H1 (cell line): Measurements from ENCODE around the gene SH3RF3. TPM values are rescaled to one million over a fixed set of nuclear protein-coding genes. Genes with fewer than 3 reads are reported as not detected.

Source experiments
- CTCF ChIA-PET: fragments of 300-600 bp; sonication (Branson Sonifier 250); formaldehyde crosslinking; loops from one replicate; lab custom pipeline; 2021; ENCODE audit not compliant: partially characterized antibody; lab: Charles Lee
- POLR2A ChIA-PET: fragments of 300-600 bp; sonication (Branson Sonifier 250); formaldehyde crosslinking; loops from one replicate; lab custom pipeline; 2021; ENCODE audit warnings: inconsistent platforms; ENCODE audit not compliant: partially characterized antibody; lab: Charles Lee
- DNase-seq, 2 experiments: peaks; one replicate each; pipeline versions ENCODE4 v3.0.0 to v3.0.0-alpha.2; 2010 to 2022; ENCODE audit warnings: low spot score in 2 of 2, low read depth in 1 of 2, mixed read lengths in 1 of 2
- FAIRE-seq: peaks from 2 replicates; lab custom pipeline; 2011; peaks lifted over from hg19 to GRCh38; lab: Jason Lieb, UNC
- H2AFZ ChIP-seq: 2 replicates; pipeline ENCODE4 v1.8.1; 2012; ENCODE audit warnings: low read length, inconsistent platforms
- H2AK5ac ChIP-seq: 2 replicates; pipeline ENCODE4 v1.6.1; 2013; ENCODE audit warnings: low read depth, low read length
- H2BK120ac ChIP-seq: replicated peaks from 2 replicates; pipeline ENCODE3; 2013; ENCODE audit warnings: low read depth, low read length, inconsistent platforms
- H2BK12ac ChIP-seq: 2 replicates; pipeline ENCODE4 v1.6.1; 2013; ENCODE audit warnings: low read depth, low read length
- H2BK15ac ChIP-seq: 2 replicates; pipeline ENCODE4 v1.6.1; 2013; ENCODE audit warnings: low read length
- H2BK20ac ChIP-seq: 2 replicates; pipeline ENCODE4 v1.6.1; 2013; ENCODE audit warnings: low read length
- H2BK5ac ChIP-seq: 2 replicates; pipeline ENCODE4 v1.6.1; 2013; ENCODE audit warnings: low read depth, low read length
- H3K14ac ChIP-seq: 2 replicates; pipeline ENCODE4 v1.6.1; 2013; ENCODE audit warnings: inconsistent platforms; ENCODE audit not compliant: insufficient read length
- H3K18ac ChIP-seq: 2 replicates; pipeline ENCODE4 v1.6.1; 2013; ENCODE audit warnings: low read length; ENCODE audit errors: extremely low read depth
- H3K23ac ChIP-seq: 2 replicates; pipeline ENCODE4 v1.6.1; 2013; ENCODE audit warnings: inconsistent platforms; ENCODE audit not compliant: insufficient read length
- H3K23me2 ChIP-seq: 2 replicates; pipeline ENCODE4 v1.6.1; 2013; ENCODE audit warnings: low read depth, low read length
- H3K27ac ChIP-seq: 2 replicates; pipeline ENCODE4 v1.6.1; 2011; ENCODE audit warnings: low read depth, low read length, inconsistent platforms
- H3K27me3 ChIP-seq, 4 experiments: replicated peaks in 1 of 4; 1 replicate in 1 of 4; 2 replicates in 3 of 4; pipeline versions ENCODE4 v1.6.1 to v1.8.1; 2011 to 2013; ENCODE audit warnings: low read length in 3 of 4, mild to moderate bottlenecking in 3 of 4, inconsistent platforms in 2 of 4, mixed read lengths in 2 of 4, moderate library complexity in 1 of 4; ENCODE audit not compliant: control insufficient read depth in 3 of 4, insufficient read depth in 3 of 4; ENCODE audit errors: extremely low read depth in 1 of 4
- H3K36me3 ChIP-seq, 4 experiments: 2 replicates each; pipeline versions ENCODE4 v1.6.1 to v1.8.1; 2011 to 2013; ENCODE audit warnings: mild to moderate bottlenecking in 4 of 4, low read length in 3 of 4, moderate library complexity in 2 of 4, control low read depth in 1 of 4, inconsistent platforms in 1 of 4; ENCODE audit not compliant: insufficient read depth in 4 of 4, control insufficient read depth in 2 of 4
- H3K4ac ChIP-seq: replicated peaks from 2 replicates; pipeline ENCODE3; 2013; ENCODE audit warnings: low read length, low read depth, mixed read lengths, inconsistent platforms; ENCODE audit not compliant: insufficient read length
- H3K4me1 ChIP-seq, 4 experiments: replicated peaks in 1 of 4; 1 replicate in 1 of 4; 2 replicates in 3 of 4; pipeline versions ENCODE4 v1.6.1 to v1.8.1; 2011 to 2013; ENCODE audit warnings: low read length in 3 of 4, inconsistent platforms in 2 of 4, mixed read lengths in 1 of 4; ENCODE audit not compliant: insufficient read depth in 4 of 4, control insufficient read depth in 3 of 4
- H3K4me2 ChIP-seq, 2 experiments: 2 replicates each; pipeline versions ENCODE4 v1.6.1 to v1.8.1; 2011 to 2013; ENCODE audit warnings: low read depth in 2 of 2, low read length in 2 of 2, control low read depth in 1 of 2, inconsistent platforms in 1 of 2, mild to moderate bottlenecking in 1 of 2; ENCODE audit not compliant: insufficient read depth in 1 of 2
- H3K4me3 ChIP-seq, 4 experiments: fragments of 200-600, 300-600 bp in 1 of 4; sonication (generic), shearing (Covaris generic), sonication (Bioruptor Twin) in 1 of 4; 2 replicates each; pipeline versions ENCODE4 v1.5.1 to v1.8.1; 2011 to 2016; ENCODE audit warnings: low read length in 4 of 4, low read depth in 3 of 4, control low read depth in 2 of 4, inconsistent platforms in 2 of 4, mild to moderate bottlenecking in 2 of 4, mixed read lengths in 1 of 4, moderate library complexity in 1 of 4; ENCODE audit not compliant: insufficient read depth in 2 of 4; ENCODE audit errors: extremely low read depth in 1 of 4
- H3K56ac ChIP-seq: replicated peaks from 2 replicates; pipeline ENCODE3; 2013; ENCODE audit warnings: low read depth, mild to moderate bottlenecking, mixed read lengths, low read length, inconsistent platforms; ENCODE audit not compliant: insufficient read length
- H3K79me1 ChIP-seq: 2 replicates; pipeline ENCODE4 v1.6.1; 2013; ENCODE audit warnings: low read depth, low read length, control low read depth
- H3K79me2 ChIP-seq, 2 experiments: 2 replicates each; pipeline versions ENCODE4 v1.6.1 to v1.8.1; 2012 to 2013; ENCODE audit warnings: low read length in 2 of 2, mild to moderate bottlenecking in 2 of 2, inconsistent platforms in 1 of 2; ENCODE audit not compliant: insufficient read depth in 2 of 2, control insufficient read depth in 1 of 2
- H3K9ac ChIP-seq, 4 experiments: replicated peaks in 1 of 4; 1 replicate in 1 of 4; 2 replicates in 3 of 4; pipeline versions ENCODE4 v1.6.1 to v1.8.1; 2011 to 2013; ENCODE audit warnings: low read depth in 3 of 4, low read length in 3 of 4, control low read depth in 2 of 4, mild to moderate bottlenecking in 2 of 4, moderate library complexity in 2 of 4, inconsistent platforms in 1 of 4; ENCODE audit errors: extremely low read depth in 1 of 4
- H3K9me3 ChIP-seq, 2 experiments: 2 replicates each; pipeline versions ENCODE4 v1.6.1 to v1.8.1; 2012 to 2013; ENCODE audit warnings: mild to moderate bottlenecking in 2 of 2, moderate library complexity in 2 of 2, control low read depth in 1 of 2, inconsistent platforms in 1 of 2, low read depth in 1 of 2, low read length in 1 of 2, mixed read lengths in 1 of 2; ENCODE audit not compliant: insufficient read depth in 2 of 2
- H4K20me1 ChIP-seq, 2 experiments: replicated peaks in 1 of 2; 2 replicates each; pipeline versions ENCODE3 to v1.8.1; 2011 to 2013; ENCODE audit warnings: inconsistent platforms in 2 of 2, low read length in 2 of 2, mild to moderate bottlenecking in 1 of 2; ENCODE audit not compliant: insufficient read depth in 2 of 2, control insufficient read depth in 1 of 2
- H4K5ac ChIP-seq: 2 replicates; pipeline ENCODE4 v1.6.1; 2013; ENCODE audit warnings: low read length, low read depth, mixed read lengths, inconsistent platforms; ENCODE audit not compliant: insufficient read length
- H4K8ac ChIP-seq: 2 replicates; pipeline ENCODE4 v1.8.0; 2013; ENCODE audit warnings: mild to moderate bottlenecking, moderate library complexity, low read length, inconsistent platforms; ENCODE audit not compliant: insufficient read depth; ENCODE audit errors: extremely low read depth
- H4K91ac ChIP-seq: replicated peaks from 2 replicates; pipeline ENCODE3; 2013; ENCODE audit warnings: low read length, mixed read lengths, inconsistent platforms; ENCODE audit not compliant: insufficient read length
- CTBP2 ChIP-seq: IDR thresholded peaks from 2 replicates; pipeline ENCODE4 v1.7.0; 2011; ENCODE audit warnings: borderline replicate concordance, mild to moderate bottlenecking, moderate library complexity, mixed read lengths, low read length; ENCODE audit not compliant: insufficient read depth, insufficient read length
- EGR1 ChIP-seq: IDR thresholded peaks from 2 replicates; pipeline ENCODE4 v1.6.1; 2011; ENCODE audit warnings: low read depth, low read length, borderline replicate concordance
- EP300 ChIP-seq, 2 experiments: IDR thresholded peaks; 1 replicate in 1 of 2; 2 replicates in 1 of 2; pipeline ENCODE4 v1.6.1; 2011 to 2012; ENCODE audit warnings: low read depth in 2 of 2, low read length in 2 of 2, mild to moderate bottlenecking in 2 of 2, borderline replicate concordance in 1 of 2, inconsistent platforms in 1 of 2, moderate library complexity in 1 of 2
- EZH2 ChIP-seq: fragments of 200-600 bp; sonication (generic); IDR thresholded peaks from 2 replicates; pipeline ENCODE4 v1.7.1; 2012; ENCODE audit warnings: low read depth, mild to moderate bottlenecking, moderate library complexity, low read length, inconsistent platforms; ENCODE audit not compliant: severe bottlenecking
- GABPA ChIP-seq: IDR thresholded peaks from 2 replicates; pipeline ENCODE4 v1.6.1; 2011; ENCODE audit warnings: mild to moderate bottlenecking, low read length, moderate library complexity, borderline replicate concordance; ENCODE audit not compliant: insufficient read depth
- HDAC6 ChIP-seq: IDR thresholded peaks from one replicate; pipeline ENCODE4 v1.7.1; 2012; ENCODE audit warnings: low read depth, mild to moderate bottlenecking, inconsistent platforms, low read length, moderate library complexity
- KDM4A ChIP-seq: IDR thresholded peaks from one replicate; pipeline ENCODE4 v1.7.1; 2012; ENCODE audit warnings: low read depth, mild to moderate bottlenecking, moderate library complexity, low read length, inconsistent platforms; ENCODE audit not compliant: severe bottlenecking
- RBBP5 ChIP-seq: IDR thresholded peaks from 2 replicates; pipeline ENCODE4 v1.7.1; 2012; ENCODE audit warnings: low read depth, mild to moderate bottlenecking, inconsistent platforms, low read length, moderate library complexity, borderline replicate concordance
- TCF12 ChIP-seq: IDR thresholded peaks from 2 replicates; pipeline ENCODE4 v1.6.1; 2011; ENCODE audit warnings: low read depth, mild to moderate bottlenecking, low read length
- ZNF274 ChIP-seq: IDR thresholded peaks from 2 replicates; pipeline ENCODE4 v1.7.0; 2012; ENCODE audit warnings: low read length, borderline replicate concordance; ENCODE audit errors: extremely low read depth
- WGBS, 2 experiments: shearing (Covaris generic) in 1 of 2; methylation state at CpG; one replicate each; pipeline versions ENCODE4 v1.1.6 to v1.1.7; 2013 to 2015; ENCODE audit warnings: low lambda C conversion rate in 2 of 2, mixed read lengths in 2 of 2, inconsistent platforms in 1 of 2, low coverage in 1 of 2, missing lambda C conversion rate in 1 of 2; ENCODE audit not compliant: insufficient replicate concordance in 2 of 2, insufficient coverage in 1 of 2, insufficient read length in 1 of 2; ENCODE audit errors: extremely low coverage in 1 of 2, missing lambda C conversion rate in 1 of 2; 5-methylcytosine and 5-hydroxymethylcytosine counted together
- polyA plus RNA-seq, 7 experiments: library from polyadenylated mRNA; depleted of rRNA in 3 of 7; stranded (reverse) in 5 of 7; unstranded in 2 of 7; fragments of >200 nt in 5 of 7; fragments of 200-250 nt in 2 of 7; gene quantifications; 1 replicate in 5 of 7; 2 replicates in 1 of 7; 4 replicates in 1 of 7; pipeline versions ENCODE4 v1.2.1 to v1.2.3, GENCODE V29; 2011 to 2013; ENCODE audit warnings: missing spikeins in 2 of 7, mixed read lengths in 2 of 7
- total RNA-seq: library from RNA; stranded (reverse); fragmentation: NEBNext Ultra II Directional; extraction: Animal tissue kit (Norgen Biotek cat#: 25700); gene quantifications from 2 replicates; pipeline ENCODE4 v1.2.1, GENCODE V29; 2021
- TF ChIP-seq, protein P1 (sequence below): IDR thresholded peaks from 2 replicates; pipeline ENCODE4 v1.6.1; 2011; ENCODE audit warnings: low read depth, mild to moderate bottlenecking, low read length; ENCODE audit not compliant: insufficient read depth

Gene SH3RF3
- total and polyA plus RNA-seq, 2 of the 8 experiments (the other 6 are each of a cell fraction or from before 2014, with no cell fraction given), result 0.11 to 0.65 TPM

- Histone ChIP-seq H3K36me3 (no peaks in the 10 kb centered on the region), H2BK120ac (no peak overlapping the region), H3K79me1 (no peaks in the 10 kb centered on the region), H2AFZ (no peak overlapping the region), H3K18ac (no peak overlapping the region), H4K20me1 (no peaks in the 10 kb centered on the region), H4K5ac (no peak overlapping the region), H3K23me2 (no peaks in the 10 kb centered on the region), H3K4me2 (no peak overlapping the region), H3K23ac (no peak overlapping the region), H3K27me3 (no peaks in the 10 kb centered on the region), H3K79me2 (no peaks in the 10 kb centered on the region), H3K4me1 (no peaks in the 10 kb centered on the region), H2BK20ac (no peak overlapping the region), H3K14ac (no peak overlapping the region), H4K8ac (no peak overlapping the region), H3K9me3 (peaks cover 11 to 17% of the 10 kb centered on the region in 2 experiments), H3K9ac (no peak overlapping the region), H3K56ac (no peak overlapping the region), H3K4me3 (no peak overlapping the region), H2BK15ac (no peak overlapping the region), H4K91ac (no peak overlapping the region), H2AK5ac (no peak overlapping the region), H3K4ac (no peak overlapping the region), H3K27ac (no peak overlapping the region), H2BK5ac (no peak overlapping the region), H2BK12ac (no peak overlapping the region)
- 86% methylated on average over 4 of the region's 4 CpGs; no CpG with 5 or more reads in 1 of the 2 experiments for WGBS, 2 experiments
- CTCF ChIA-PET, result interaction anchor here (0.9 to 1.4 kb wide), 5 partner anchors 9 to 313 kb away, joined by 3 to 4 read pairs (median 4); no protein-coding TSS in a partner anchor
- no peak for FAIRE-seq
- no peak for DNase-seq
- POLR2A ChIA-PET, result no interaction called here
- TF ChIP-seq KDM4A, result no peak
- no peak for TF ChIP-seq HDAC6
- TF ChIP-seq EZH2, result no peak
- no peak for TF ChIP-seq EGR1
- TF ChIP-seq GABPA, result no peak
- no peak for TF ChIP-seq EP300 (IDR thresholded peaks at IDR 0.05; ENCODE audit: borderline replicate concordance in 1 of 2, low read depth in 2 of 2, low read length in 2 of 2)
- no peak for TF ChIP-seq TCF12
- TF ChIP-seq, protein P1, sequence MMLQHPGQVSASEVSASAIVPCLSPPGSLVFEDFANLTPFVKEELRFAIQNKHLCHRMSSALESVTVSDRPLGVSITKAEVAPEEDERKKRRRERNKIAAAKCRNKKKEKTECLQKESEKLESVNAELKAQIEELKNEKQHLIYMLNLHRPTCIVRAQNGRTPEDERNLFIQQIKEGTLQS, result no peak
- TF ChIP-seq CTBP2, result no peak
- no peak for TF ChIP-seq RBBP5
- TF ChIP-seq ZNF274, result no peak
Observed at GRCh38 chr2:109440499-109441156, 311.6 kb downstream of the SH3RF3 start.
